ENCODE measurements around the gene PITPNM3.
"Not testable (repeated sequence)": the region's sequence is repeated elsewhere in the genome, so short reads cannot be mapped to it uniquely, and the experiment has no call there.

Gene PITPNM3

DNA sequence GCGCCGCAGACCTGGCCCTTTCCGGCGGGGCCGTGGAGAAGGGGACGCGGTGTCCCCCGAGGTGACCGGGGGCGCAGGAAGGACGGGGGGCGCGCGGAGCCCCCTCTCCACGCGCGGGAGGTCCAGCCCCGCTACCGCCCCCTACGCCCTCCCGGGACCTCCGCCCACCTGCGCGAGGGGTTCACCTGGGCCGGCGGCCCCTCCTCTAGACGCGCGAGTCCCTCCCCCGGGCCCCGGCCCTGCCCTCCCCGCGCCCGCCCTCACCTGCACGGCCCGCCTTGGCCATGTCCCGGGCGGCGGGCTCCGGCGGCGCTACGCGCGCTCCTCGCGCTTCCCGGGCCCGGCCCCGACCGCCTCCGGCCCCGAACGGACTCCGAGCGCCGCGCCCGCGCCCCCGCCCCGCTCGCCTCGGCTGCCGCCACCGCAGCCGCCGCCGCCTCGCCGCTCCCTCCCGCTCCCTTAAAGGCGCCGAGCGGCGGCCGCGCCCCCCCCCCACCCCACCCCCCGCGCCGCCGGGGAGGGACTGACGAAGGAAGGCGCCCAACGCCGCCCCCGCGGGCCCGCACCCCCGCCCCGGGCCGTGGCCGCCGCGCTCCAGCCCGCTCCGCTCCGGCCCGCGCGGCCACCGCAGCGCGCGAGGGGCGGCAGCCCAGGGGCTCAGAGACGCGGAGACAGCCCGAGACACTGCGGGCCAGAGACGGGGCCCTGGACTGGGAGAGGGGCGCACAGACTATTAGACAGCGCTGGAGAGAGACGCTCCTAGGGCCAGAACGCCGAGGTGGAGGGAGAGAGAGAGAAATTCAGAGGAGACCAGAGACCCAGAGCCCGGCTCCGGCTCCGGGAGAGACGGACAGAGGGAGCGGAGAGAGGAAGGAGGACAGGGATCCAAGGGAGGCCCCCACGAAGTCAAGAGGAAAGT lies at the start of gene PITPNM3:
Gene PITPNM3 (minus strand): TSS at position 435 of the 919 bp plus-strand sequence. CDS start 149 bp downstream, at position 286.
- DNase-seq (ENCODE audit: low read depth in 2 of 2): no peak

GRCh38 chr17:6605142-6605541 lies 48.8 kb upstream of the PITPNM3 start:
- DNase-seq (ENCODE audit: low read depth in 2 of 2): no peak

- no peak for DNase-seq (ENCODE audit: low read depth in 2 of 2)
Observed at GRCh38 chr17:6603744-6604325, 47.5 kb upstream of the PITPNM3 start.

GRCh38 chr17:6602141-6602540 lies 45.8 kb upstream of the PITPNM3 start:
- DNase-seq (ENCODE audit: low read depth in 2 of 2): no peak

DNA sequence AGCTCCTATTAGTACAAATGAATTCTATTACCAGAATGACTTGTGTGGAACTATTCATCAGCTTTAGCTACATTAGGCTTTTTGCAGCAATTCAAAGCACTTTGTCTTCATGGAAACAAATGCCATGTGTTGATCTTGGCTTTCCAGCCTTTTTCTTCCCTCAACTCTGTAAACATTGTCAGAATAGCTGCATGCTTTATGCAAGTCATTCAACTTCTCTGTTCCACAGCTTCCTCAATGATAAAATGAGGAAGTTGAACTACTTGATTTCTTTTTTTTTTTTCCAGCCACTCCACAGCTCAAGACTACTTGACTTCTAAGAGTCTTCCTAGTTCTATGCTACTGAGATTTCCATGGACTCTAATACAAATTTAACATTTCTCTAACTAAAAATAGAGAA lies 43.0 kb upstream of the PITPNM3 start:
- no peak for DNase-seq (ENCODE audit: low read depth in 2 of 2)

DNA sequence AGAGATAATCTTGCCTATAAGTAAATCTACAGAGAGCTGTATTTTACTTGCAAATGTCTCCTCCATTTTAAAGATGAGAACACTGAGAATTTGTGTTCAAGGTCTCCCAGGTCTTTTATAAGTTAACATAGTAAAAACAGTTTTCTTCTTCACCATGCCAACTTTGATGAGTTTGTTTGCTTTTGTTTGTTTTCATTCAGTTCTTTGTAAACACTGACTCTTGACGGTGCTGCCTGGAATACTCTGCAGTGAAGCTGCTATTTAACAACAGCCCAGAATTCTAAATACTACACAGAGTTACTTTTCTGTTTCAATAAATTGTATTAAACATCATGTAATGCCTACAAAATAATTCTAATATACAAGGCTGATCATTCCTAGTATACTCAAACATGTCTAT lies 41.4 kb upstream of the PITPNM3 start:
- no peak for DNase-seq (ENCODE audit: low read depth in 2 of 2)

GRCh38 chr17:6596941-6597340 lies 40.6 kb upstream of the PITPNM3 start:
- no peak for DNase-seq (ENCODE audit: low read depth in 2 of 2)

DNA sequence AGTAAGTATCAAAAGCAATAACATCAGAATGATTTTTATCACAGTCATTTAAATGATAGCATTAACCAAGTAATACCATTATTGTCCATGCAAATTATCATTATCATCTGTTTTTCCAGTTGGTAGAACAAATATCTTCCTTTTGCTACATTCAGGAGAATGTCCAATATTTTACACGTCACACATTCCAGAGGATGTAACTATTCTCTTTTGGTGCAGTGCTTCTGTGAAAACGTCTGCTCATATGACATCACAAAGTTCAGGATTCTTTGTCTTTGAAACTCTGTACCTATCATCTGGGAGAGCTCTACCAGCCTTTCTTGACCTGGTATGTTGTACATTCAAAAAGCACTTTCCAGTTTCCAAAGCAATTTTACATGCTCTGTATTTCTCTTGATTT lies 40.2 kb upstream of the PITPNM3 start:
- no peak for DNase-seq (ENCODE audit: low read depth in 2 of 2)

- DNase-seq (ENCODE audit: low read depth in 2 of 2): no peak
Observed at GRCh38 chr17:6596081-6596480, 39.7 kb upstream of the PITPNM3 start.

DNA sequence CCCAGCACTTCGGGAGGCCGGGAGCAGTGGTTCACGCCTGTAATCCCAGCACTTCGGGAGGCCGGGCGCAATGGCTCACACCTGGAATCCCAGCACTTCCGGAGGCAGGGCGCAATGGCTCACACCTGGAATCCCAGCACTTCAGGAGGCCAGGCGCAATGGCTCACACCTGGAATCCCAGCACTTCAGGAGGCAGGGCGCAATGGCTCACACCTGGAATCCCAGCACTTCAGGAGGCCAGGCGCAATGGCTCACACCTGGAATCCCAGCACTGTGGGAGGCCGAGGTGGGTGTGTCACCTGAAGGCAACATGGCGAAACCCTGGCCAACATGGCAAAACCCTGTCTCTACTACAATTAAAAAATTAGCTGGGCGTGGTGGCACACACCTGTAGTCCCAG lies 37.0 kb upstream of the PITPNM3 start:
- not testable (repeated sequence) for DNase-seq (ENCODE audit: low read depth in 2 of 2)

- DNase-seq (ENCODE audit: low read depth in 2 of 2): no peak
Observed at GRCh38 chr17:6592173-6592572, 35.8 kb upstream of the PITPNM3 start.

GRCh38 chr17:6591599-6592158 lies 35.3 kb upstream of the PITPNM3 start:
- DNase-seq (ENCODE audit: low read depth in 2 of 2): no peak

GRCh38 chr17:6589266-6589946 lies 33.1 kb upstream of the PITPNM3 start:
- no peak for DNase-seq (ENCODE audit: low read depth in 2 of 2)

DNA sequence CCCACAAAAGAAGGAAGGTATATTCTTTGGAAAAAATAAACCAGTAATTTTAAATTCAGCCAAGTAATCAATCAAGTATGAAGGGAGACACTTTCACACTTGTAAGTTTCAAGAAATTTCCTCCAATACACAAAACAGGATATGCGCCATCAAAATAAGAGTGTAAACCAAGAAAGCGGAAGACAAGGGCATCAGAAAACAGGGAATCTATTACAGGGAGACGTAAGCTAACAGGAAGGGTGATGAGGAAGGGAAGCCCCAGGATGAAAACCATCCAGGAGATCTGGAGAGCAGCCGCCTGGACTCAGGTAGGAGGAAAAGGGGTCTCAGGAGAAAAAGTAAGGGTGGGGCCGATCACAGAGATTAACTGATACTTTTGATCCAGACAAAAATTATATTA lies 31.8 kb upstream of the PITPNM3 start:
- no peak for DNase-seq (ENCODE audit: low read depth in 2 of 2)

DNA sequence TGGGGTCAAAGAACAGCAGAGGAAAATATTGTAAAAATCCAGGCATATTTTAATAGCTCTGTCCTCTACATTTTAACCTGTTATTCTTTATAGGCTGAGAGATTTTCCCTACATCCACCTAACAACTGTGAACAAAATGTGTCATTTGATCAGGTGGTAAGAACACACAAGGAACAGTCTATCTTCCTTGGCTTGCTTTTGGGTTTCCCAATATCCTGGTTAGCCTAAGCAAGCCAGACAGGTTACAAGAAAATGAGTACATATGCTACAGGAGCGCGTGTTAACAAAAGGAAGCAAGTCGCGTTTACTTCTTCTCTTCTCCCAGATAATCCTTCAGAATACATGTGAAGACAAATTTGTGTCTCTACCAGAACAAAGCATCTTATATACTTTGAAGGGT lies 31.0 kb upstream of the PITPNM3 start:
- DNase-seq (ENCODE audit: low read depth in 2 of 2): no peak

DNA sequence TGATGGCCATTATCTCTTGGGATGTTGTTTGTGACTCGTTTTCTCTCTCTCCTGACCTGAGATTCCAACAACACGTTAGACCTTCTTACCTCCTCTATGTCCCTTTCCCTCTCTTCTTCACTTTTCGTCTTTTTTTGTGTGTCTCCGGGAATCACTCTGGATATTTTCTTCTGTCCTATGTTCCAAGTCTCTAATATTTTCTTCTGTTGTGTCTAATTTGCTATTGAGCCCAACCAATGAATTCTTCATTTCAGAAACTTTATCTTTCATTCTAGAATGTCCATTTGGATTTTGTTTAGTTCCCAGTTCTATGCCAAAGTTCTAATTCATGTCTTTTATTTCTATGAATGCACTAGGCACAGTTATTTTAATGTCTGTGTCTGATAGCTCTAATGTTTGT lies 27.1 kb upstream of the PITPNM3 start:
- no peak for DNase-seq (ENCODE audit: low read depth in 2 of 2)

DNA sequence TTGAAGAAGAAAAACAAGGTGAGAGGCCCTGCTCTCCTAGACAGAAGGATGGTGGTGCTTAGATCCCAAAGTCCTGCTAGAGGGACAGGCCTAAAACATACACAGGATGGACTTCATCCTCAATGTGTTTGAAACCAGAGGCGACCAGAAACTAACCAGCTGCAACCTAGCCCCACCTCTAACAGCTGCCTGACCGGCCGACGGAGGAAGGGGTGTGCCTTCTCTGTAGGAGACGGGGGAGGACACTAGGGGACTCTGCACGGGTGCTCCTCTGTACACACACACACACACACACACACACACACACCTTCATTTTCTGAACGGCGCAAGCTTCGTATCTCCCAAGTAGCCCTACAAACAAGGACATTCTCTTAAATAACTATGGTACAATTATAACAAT lies 24.3 kb upstream of the PITPNM3 start:
- DNase-seq (ENCODE audit: low read depth in 2 of 2): no peak

GRCh38 chr17:6578491-6578890 lies 22.1 kb upstream of the PITPNM3 start:
- no peak for DNase-seq (ENCODE audit: low read depth in 2 of 2)

GRCh38 chr17:6577686-6578263 lies 21.4 kb upstream of the PITPNM3 start:
- DNase-seq (ENCODE audit: low read depth in 2 of 2): no peak

DNA sequence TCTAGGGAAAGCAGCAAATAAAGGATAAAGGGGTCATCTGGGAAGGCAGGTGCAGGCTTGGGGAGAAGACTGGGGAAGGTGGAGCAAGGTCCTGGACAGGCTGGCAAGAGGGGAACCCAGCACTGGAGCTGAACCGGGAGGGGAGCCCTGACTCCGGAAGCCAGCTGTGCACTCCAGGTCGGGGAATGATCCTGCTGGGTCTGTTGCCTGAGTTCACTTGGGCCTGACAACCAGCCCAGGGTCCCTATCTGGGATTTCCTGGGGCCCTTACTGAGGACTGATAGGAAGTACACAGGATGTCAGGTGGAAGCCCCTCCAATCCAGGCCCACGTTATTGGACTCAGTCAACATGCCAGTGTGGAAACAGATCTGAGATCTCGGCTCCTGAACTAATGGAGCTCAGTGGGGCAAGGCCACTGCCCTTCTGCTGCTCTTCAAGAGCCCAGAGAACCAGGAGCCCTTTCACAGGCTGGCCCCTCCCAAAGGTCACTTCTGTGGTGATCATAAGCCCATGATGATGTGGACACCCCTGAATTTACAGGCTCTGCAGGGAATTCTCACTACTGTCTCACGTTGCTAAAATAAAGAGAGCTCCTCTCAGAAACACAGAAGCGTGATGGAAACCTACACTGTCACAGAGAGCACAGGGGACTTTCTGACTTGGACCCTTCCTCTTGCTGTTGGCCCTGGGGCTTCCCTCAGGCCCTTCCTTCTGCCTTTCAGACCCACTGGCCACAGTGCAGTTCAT lies 19.9 kb upstream of the PITPNM3 start:
- no peak for DNase-seq (ENCODE audit: low read depth in 2 of 2)

- no peak for DNase-seq (ENCODE audit: low read depth in 2 of 2)
Observed at GRCh38 chr17:6575596-6575988, 19.2 kb upstream of the PITPNM3 start.

Data from activated CD4-positive, alpha-beta T cell treated with anti-CD3 and anti-CD28 coated beads for 24 hours (primary cell).